22Rv1 (cell line): ENCODE data around the gene EXOSC5.

Experiments used
- ZFX ChIP-seq: fragments of 450-650 bp; IDR thresholded peaks from 2 replicates; pipeline ENCODE4 v1.6.1; 2017; ENCODE audit warnings: antibody characterized with exemption, borderline replicate concordance
- TF ChIP-seq, protein P1 (sequence below): fragments of 450-650 bp; IDR thresholded peaks from 2 replicates; pipeline ENCODE4 v1.5.1; 2017; ENCODE audit warnings: mild to moderate bottlenecking

DNA sequence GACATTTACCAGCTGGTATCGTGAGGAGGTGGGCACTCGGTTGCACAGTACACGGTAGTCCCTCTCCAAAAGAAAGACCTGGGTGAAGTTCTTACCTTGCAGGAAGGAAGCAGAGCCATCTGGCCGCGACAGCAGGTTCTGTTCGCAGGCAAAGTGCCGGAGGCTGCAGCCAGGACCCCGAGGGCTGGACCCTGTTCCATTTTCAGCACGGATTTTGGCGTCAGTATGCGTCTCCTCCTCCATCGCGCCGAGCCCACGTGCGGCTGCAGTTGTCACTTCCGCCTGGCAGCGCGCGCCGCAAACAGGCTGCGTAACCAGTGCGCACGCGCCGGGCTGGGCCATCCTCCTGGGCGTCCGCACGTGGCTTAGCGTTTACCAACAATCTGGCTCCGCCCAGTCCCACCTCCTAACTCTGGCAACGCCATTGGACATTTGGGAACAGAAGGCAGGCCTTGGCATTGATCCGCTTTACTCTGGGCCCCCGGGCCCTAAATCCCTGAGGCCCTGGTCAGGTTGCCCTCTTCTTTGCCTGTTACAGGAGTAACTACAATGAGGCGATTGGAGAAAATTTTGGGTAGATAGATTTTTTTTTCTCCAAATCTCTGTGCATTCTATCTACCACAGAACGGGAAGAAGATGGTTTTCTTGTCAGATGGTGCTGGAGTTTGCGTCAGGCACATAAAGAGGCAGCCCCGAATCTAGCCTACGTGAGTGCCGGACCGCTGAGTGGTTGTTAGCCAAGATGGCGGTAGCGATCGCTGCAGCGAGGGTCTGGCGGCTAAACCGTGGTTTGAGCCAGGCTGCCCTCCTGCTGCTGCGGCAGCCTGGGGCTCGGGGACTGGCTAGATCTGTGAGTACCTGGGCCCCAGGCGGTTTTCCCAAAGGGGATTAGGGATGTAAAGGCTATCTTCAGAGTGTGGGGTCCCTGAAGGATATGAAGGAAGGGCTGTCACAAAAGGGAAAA, at the start of gene EXOSC5, which contains the start of gene BCKDHA:
- TF ChIP-seq, protein P1, sequence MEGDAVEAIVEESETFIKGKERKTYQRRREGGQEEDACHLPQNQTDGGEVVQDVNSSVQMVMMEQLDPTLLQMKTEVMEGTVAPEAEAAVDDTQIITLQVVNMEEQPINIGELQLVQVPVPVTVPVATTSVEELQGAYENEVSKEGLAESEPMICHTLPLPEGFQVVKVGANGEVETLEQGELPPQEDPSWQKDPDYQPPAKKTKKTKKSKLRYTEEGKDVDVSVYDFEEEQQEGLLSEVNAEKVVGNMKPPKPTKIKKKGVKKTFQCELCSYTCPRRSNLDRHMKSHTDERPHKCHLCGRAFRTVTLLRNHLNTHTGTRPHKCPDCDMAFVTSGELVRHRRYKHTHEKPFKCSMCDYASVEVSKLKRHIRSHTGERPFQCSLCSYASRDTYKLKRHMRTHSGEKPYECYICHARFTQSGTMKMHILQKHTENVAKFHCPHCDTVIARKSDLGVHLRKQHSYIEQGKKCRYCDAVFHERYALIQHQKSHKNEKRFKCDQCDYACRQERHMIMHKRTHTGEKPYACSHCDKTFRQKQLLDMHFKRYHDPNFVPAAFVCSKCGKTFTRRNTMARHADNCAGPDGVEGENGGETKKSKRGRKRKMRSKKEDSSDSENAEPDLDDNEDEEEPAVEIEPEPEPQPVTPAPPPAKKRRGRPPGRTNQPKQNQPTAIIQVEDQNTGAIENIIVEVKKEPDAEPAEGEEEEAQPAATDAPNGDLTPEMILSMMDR, result no peak
- no peak for TF ChIP-seq ZFX
